ENCODE measurements around the gene CABP5.

GRCh38 chr19:48059331-48059730 is 15.5 kb upstream of the CABP5 start:
- TF ChIP-seq CTCF (conservative IDR thresholded peaks at IDR 0.05; ENCODE audit: low read depth, low read length) (no peak), EZH2 (IDR thresholded peaks at IDR 0.05; ENCODE audit: borderline replicate concordance, low read depth, low read length, poor library complexity, severe bottlenecking) (no peak)

All from A673 (cell line).